PC-3 (cell line): ENCODE data around the gene MARF1. TPM values are rescaled to one million over a fixed set of nuclear protein-coding genes. Genes with fewer than 3 reads are reported as not detected.

Experiments
- ATAC-seq: fragments of 200-7000 bp; cut with Tn5 transposase; 2 replicates; pipeline ENCODE4 v1.9.1; 2020; ENCODE audit warnings: mild to moderate bottlenecking, moderate library complexity
- BruUV-seq: library from RNA; stranded (reverse); fragments of 400-500 nt; replicated peaks from 2 replicates; lab custom pipeline; 2021; lab: Mats Ljungman, UMichigan
- CTCF ChIA-PET: fragments of 300-600 bp; sonication (Branson Sonifier 250); formaldehyde crosslinking; loops from one replicate; lab custom pipeline; 2022; ENCODE audit warnings: antibody characterized with exemption; lab: Charles Lee
- POLR2A ChIA-PET: fragments of 300-600 bp; sonication (Branson Sonifier 250); formaldehyde crosslinking; loops from one replicate; lab custom pipeline; 2022; ENCODE audit warnings: antibody characterized with exemption; ENCODE audit not compliant: unreplicated experiment; lab: Charles Lee
- DNase-seq: peaks from one replicate; pipeline ENCODE4 v3.0.0-alpha.2; 2015
- H2AFZ ChIP-seq: fragments of 300-600 bp; sonication (generic); 2 replicates; pipeline ENCODE4 v1.6.0; 2016; ENCODE audit warnings: antibody characterized with exemption, low read length
- H3F3A ChIP-seq: fragments of 300-600 bp; sonication (generic); one replicate; pipeline ENCODE4 v1.6.0; 2017; ENCODE audit warnings: antibody characterized with exemption, low read length, control low read depth, mild to moderate bottlenecking; ENCODE audit not compliant: unreplicated experiment
- H3K27ac ChIP-seq: fragments of 300-600 bp; sonication (generic); 2 replicates; pipeline ENCODE4 v1.5.1; 2016; ENCODE audit warnings: mild to moderate bottlenecking, low read length
- H3K27me3 ChIP-seq: fragments of 300-600 bp; sonication (generic); 2 replicates; pipeline ENCODE4 v1.6.1; 2016; ENCODE audit warnings: low read length, mixed read lengths
- H3K36me3 ChIP-seq: fragments of 300-600 bp; sonication (generic); 2 replicates; pipeline ENCODE4 v1.6.1; 2016; ENCODE audit warnings: low read depth, mixed run types, low read length, mixed read lengths
- H3K4me1 ChIP-seq: fragments of 300-600 bp; sonication (generic); 2 replicates; pipeline ENCODE4 v1.5.1; 2016; ENCODE audit warnings: low read length; ENCODE audit not compliant: insufficient read depth
- H3K4me2 ChIP-seq: fragments of 300-600 bp; sonication (generic); 2 replicates; pipeline ENCODE4 v1.6.0; 2016; ENCODE audit warnings: low read length
- H3K4me3 ChIP-seq: fragments of 300-600 bp; sonication (generic); 2 replicates; pipeline ENCODE4 v1.5.1; 2016; ENCODE audit warnings: mild to moderate bottlenecking, low read length, mixed read lengths
- H3K79me2 ChIP-seq: fragments of 300-600 bp; sonication (generic); 2 replicates; pipeline ENCODE4 v1.6.1; 2017; ENCODE audit warnings: low read length, mixed read lengths
- H3K9ac ChIP-seq: fragments of 300-600 bp; sonication (generic); 2 replicates; pipeline ENCODE4 v1.6.0; 2016; ENCODE audit warnings: mild to moderate bottlenecking, low read length
- H3K9me2 ChIP-seq: fragments of 300-600 bp; sonication (generic); replicated peaks from 2 replicates; pipeline ENCODE4 v1.6.1; 2016; ENCODE audit warnings: mixed run types, low read length, mixed read lengths
- H3K9me3 ChIP-seq: fragments of 300-600 bp; sonication (generic); 2 replicates; pipeline ENCODE4 v1.6.1; 2016; ENCODE audit warnings: low read length, mixed read lengths
- H4K20me1 ChIP-seq: fragments of 300-600 bp; sonication (generic); 2 replicates; pipeline ENCODE4 v1.6.1; 2016; ENCODE audit warnings: low read length, mixed read lengths
- CTCF ChIP-seq: fragments of 300-600 bp; sonication (generic); conservative IDR thresholded peaks from 2 replicates; pipeline ENCODE4 v1.5.1; 2017; ENCODE audit warnings: antibody characterized with exemption, low read depth, mild to moderate bottlenecking, low read length
- EZH2 ChIP-seq: fragments of 300-600 bp; sonication (generic); IDR thresholded peaks from one replicate; pipeline ENCODE4 v1.6.1; 2017; ENCODE audit warnings: antibody characterized with exemption, mild to moderate bottlenecking, low read length; ENCODE audit not compliant: unreplicated experiment
- EZH2phosphoT487 ChIP-seq: fragments of 300-600 bp; sonication (generic); IDR thresholded peaks from 2 replicates; pipeline ENCODE4 v1.6.1; 2018; ENCODE audit warnings: mild to moderate bottlenecking, antibody characterized with exemption, low read length, borderline replicate concordance
- intact Hi-C: fragments of 100-400 bp; cut with micrococcal nuclease; formaldehyde crosslinking; loops from 2 replicates; pipeline ENCODE4 v1.9.0; 2023
- total RNA-seq: library from RNA; depleted of rRNA; stranded (reverse); fragments of >200 nt; gene quantifications from 2 replicates; pipeline ENCODE4 v1.2.3, GENCODE V29; 2014

Gene MARF1
- total RNA-seq, 1 experiment from 2014 or later = 6.7 TPM

GRCh38 chr16:15691046-15691445 is 48.1 kb upstream of the MARF1 start:
- Histone ChIP-seq H3K4me3 (no peak overlapping the region), H3K27me3 (no peaks in the 10 kb centered on the region), H3K4me2 (no peak overlapping the region), H3K9ac (no peak overlapping the region), H2AFZ (no peak overlapping the region), H3K36me3 (no peaks in the 10 kb centered on the region), H3F3A (no peaks in the 10 kb centered on the region), H3K9me3 (no peaks in the 10 kb centered on the region), H3K27ac (no peak overlapping the region), H4K20me1 (no peaks in the 10 kb centered on the region), H3K79me2 (no peaks in the 10 kb centered on the region), H3K4me1 (no peaks in the 10 kb centered on the region), H3K9me2 (no peaks in the 10 kb centered on the region)
- TF ChIP-seq EZH2phosphoT487 (no peak), CTCF (no peak), EZH2 (no peak)
- CTCF ChIA-PET = interaction anchor here (0.6 kb wide), 1 partner anchor 466 kb away, joined by 5 read pairs; no protein-coding TSS in a partner anchor
- POLR2A ChIA-PET = no interaction called here
- DNase-seq = no peak
- ATAC-seq = no peak
- intact Hi-C loops = no loop called here
- no TSS peak for BruUV-seq

GRCh38 chr16:15690296-15690695 is 47.3 kb upstream of the MARF1 start:
- no peak for ATAC-seq
- Histone ChIP-seq H3K4me1 (no peaks in the 10 kb centered on the region), H3K9ac (no peak overlapping the region), H3K9me2 (no peaks in the 10 kb centered on the region), H3K4me2 (no peak overlapping the region), H3K36me3 (no peaks in the 10 kb centered on the region), H3K4me3 (no peak overlapping the region), H3K27ac (no peak overlapping the region), H4K20me1 (no peaks in the 10 kb centered on the region), H3K79me2 (no peaks in the 10 kb centered on the region), H3F3A (no peaks in the 10 kb centered on the region), H3K27me3 (no peaks in the 10 kb centered on the region), H2AFZ (no peak overlapping the region), H3K9me3 (no peaks in the 10 kb centered on the region)
- intact Hi-C loops = no loop called here
- DNase-seq = no peak
- no TSS peak for BruUV-seq
- TF ChIP-seq EZH2phosphoT487 (no peak), EZH2 (no peak), CTCF (no peak)
- POLR2A ChIA-PET = no interaction called here
- CTCF ChIA-PET = interaction anchor here (0.6 kb wide), 2 partner anchors 68 to 467 kb away, joined by 5 to 6 read pairs; no protein-coding TSS in a partner anchor

- Histone ChIP-seq H3K9me2 (no peaks in the 10 kb centered on the region), H3K9me3 (no peaks in the 10 kb centered on the region), H3K36me3 (no peaks in the 10 kb centered on the region), H3F3A (no peaks in the 10 kb centered on the region), H4K20me1 (no peaks in the 10 kb centered on the region), H3K4me2 (no peak overlapping the region), H3K4me3 (no peak overlapping the region), H2AFZ (no peak overlapping the region), H3K27ac (no peak overlapping the region), H3K4me1 (no peaks in the 10 kb centered on the region), H3K79me2 (no peaks in the 10 kb centered on the region), H3K27me3 (no peaks in the 10 kb centered on the region), H3K9ac (no peak overlapping the region)
- intact Hi-C loops = no loop called here
- ATAC-seq (no peak), DNase-seq (no peak)
- no peak for TF ChIP-seq EZH2phosphoT487
- POLR2A ChIA-PET = no interaction called here
- no TSS peak for BruUV-seq
- CTCF ChIA-PET = no interaction called here
These were observed 46.3 kb upstream of the MARF1 start for GRCh38 chr16:15689290-15689689.
